SK-N-SH (cell line): ENCODE data around the gene GPD1. TPM values are rescaled to one million over a fixed set of nuclear protein-coding genes. Genes with fewer than 3 reads are reported as not detected.
A peak's percentile ranks its signal among the peaks of the same experiment; 100 is the strongest.

ENCODE experiments used
- CTCF ChIA-PET: fragments of 300-600, 350-600 bp; formaldehyde crosslinking; extraction: SDS; loops from one replicate; lab custom pipeline; 2021; lab: Yijun Ruan, JAX
- POLR2A ChIA-PET: fragments of 350-600 bp; sonication (Branson Sonifier 250); formaldehyde crosslinking; extraction: SDS; loops from one replicate; lab custom pipeline; 2020; ENCODE audit warnings: antibody characterized with exemption, inconsistent platforms; lab: Yijun Ruan, JAX
- DNase-seq: peaks from one replicate; pipeline ENCODE4 v3.0.0; 2012
- H2AFZ ChIP-seq: fragments of 200-600 bp; sonication (generic); 2 replicates; pipeline ENCODE4 v1.8.1; 2016; ENCODE audit warnings: antibody characterized with exemption, mild to moderate bottlenecking, low read depth
- H3F3A ChIP-seq: fragments of 200-600 bp; sonication (generic); replicated peaks from 2 replicates; pipeline ENCODE3; 2016; ENCODE audit warnings: antibody characterized with exemption, mild to moderate bottlenecking; ENCODE audit not compliant: insufficient read depth
- H3K27ac ChIP-seq, 2 experiments: fragments of 200-500 bp in 1 of 2; fragments of 200-600 bp in 1 of 2; sonication (Bioruptor generic) in 1 of 2; sonication (generic), shearing (Covaris generic) in 1 of 2; 2 replicates each; pipeline versions ENCODE4 v1.5.1 to v1.6.1; 2014 to 2016; ENCODE audit warnings: low read depth in 2 of 2, inconsistent platforms in 1 of 2, low read length in 1 of 2, mild to moderate bottlenecking in 1 of 2, mixed read lengths in 1 of 2
- H3K27me3 ChIP-seq: fragments of 200-600 bp; sonication (generic), shearing (Covaris generic); 2 replicates; pipeline ENCODE4 v1.6.1; 2016; ENCODE audit warnings: mixed run types; ENCODE audit not compliant: insufficient read depth
- H3K36me3 ChIP-seq, 2 experiments: fragments of 200-500 bp in 1 of 2; fragments of 200-600 bp in 1 of 2; sonication (Bioruptor generic) in 1 of 2; sonication (generic) in 1 of 2; replicated peaks in 1 of 2; 2 replicates each; pipeline versions ENCODE3 to v1.5.1; 2014 to 2016; ENCODE audit warnings: low read length in 1 of 2, mild to moderate bottlenecking in 1 of 2; ENCODE audit not compliant: insufficient read depth in 2 of 2, control insufficient read depth in 1 of 2
- H3K4me1 ChIP-seq, 2 experiments: fragments of 200-500 bp in 1 of 2; fragments of 200-600 bp in 1 of 2; sonication (Bioruptor generic) in 1 of 2; sonication (generic), shearing (Covaris generic) in 1 of 2; 2 replicates each; pipeline versions ENCODE4 v1.5.1 to v1.6.1; 2014 to 2016; ENCODE audit warnings: low read depth in 1 of 2, low read length in 1 of 2, mixed run types in 1 of 2; ENCODE audit not compliant: insufficient read depth in 2 of 2, control insufficient read depth in 1 of 2
- H3K4me2 ChIP-seq: fragments of 200-600 bp; sonication (generic), shearing (Covaris generic); 2 replicates; pipeline ENCODE4 v1.6.1; 2017; ENCODE audit warnings: mixed run types
- H3K4me3 ChIP-seq, 2 experiments: fragments of 200-500 bp in 1 of 2; fragments of 200-600 bp in 1 of 2; sonication (Bioruptor generic) in 1 of 2; sonication (generic), shearing (Covaris generic) in 1 of 2; 2 replicates each; pipeline versions ENCODE4 v1.5.1 to v1.8.1; 2014 to 2016; ENCODE audit warnings: low read depth in 2 of 2, inconsistent platforms in 1 of 2, low read length in 1 of 2, mild to moderate bottlenecking in 1 of 2, mixed read lengths in 1 of 2, moderate library complexity in 1 of 2
- H3K79me2 ChIP-seq: fragments of 200-600 bp; sonication (generic); 2 replicates; pipeline ENCODE4 v1.8.1; 2017; ENCODE audit warnings: mild to moderate bottlenecking; ENCODE audit not compliant: insufficient read depth
- H3K9ac ChIP-seq: fragments of 200-600 bp; sonication (generic); 2 replicates; pipeline ENCODE4 v1.6.1; 2017; ENCODE audit warnings: mixed run types
- H3K9me2 ChIP-seq: fragments of 200-600 bp; sonication (generic); 2 replicates; pipeline ENCODE4 v1.6.1; 2017; ENCODE audit warnings: mixed run types
- H3K9me3 ChIP-seq: fragments of 200-600 bp; sonication (generic); 2 replicates; pipeline ENCODE4 v1.6.1; 2017; ENCODE audit warnings: mixed run types, mild to moderate bottlenecking, moderate library complexity
- H4K20me1 ChIP-seq: fragments of 200-600 bp; sonication (generic); 2 replicates; pipeline ENCODE4 v1.6.1; 2017; ENCODE audit warnings: mild to moderate bottlenecking, mixed run types; ENCODE audit not compliant: insufficient read depth
- CHD2 ChIP-seq: fragments of 150-350 bp; IDR thresholded peaks from 2 replicates; pipeline ENCODE4 v1.6.1; 2018; ENCODE audit warnings: low read length; ENCODE audit not compliant: partially characterized antibody
- CTCF ChIP-seq: fragments of 200-600 bp; sonication (generic); IDR thresholded peaks from 2 replicates; pipeline ENCODE4 v1.6.1; 2017; ENCODE audit warnings: antibody characterized with exemption, mild to moderate bottlenecking, moderate library complexity
- ELF1 ChIP-seq: IDR thresholded peaks from 2 replicates; pipeline ENCODE4 v1.4.0; 2012
- EP300 ChIP-seq, 2 experiments: IDR thresholded peaks; 2 replicates each; pipeline versions ENCODE4 v1.4.0 to v1.6.1; 2012; ENCODE audit warnings: borderline replicate concordance in 1 of 2, low read depth in 1 of 2, low read length in 1 of 2
- FOSL2 ChIP-seq: IDR thresholded peaks from 2 replicates; pipeline ENCODE4 v1.4.0; 2012; ENCODE audit warnings: low read depth, mild to moderate bottlenecking, moderate library complexity, borderline replicate concordance
- FOXJ3 ChIP-seq: sonication (generic); formaldehyde crosslinking; IDR thresholded peaks from 2 replicates; pipeline ENCODE4 v1.5.1; 2020; ENCODE audit warnings: mild to moderate bottlenecking, missing genetic modification reagents
- FOXM1 ChIP-seq: IDR thresholded peaks from 2 replicates; pipeline ENCODE4 v1.4.0; 2012; ENCODE audit warnings: low read depth, mild to moderate bottlenecking
- GABPA ChIP-seq: IDR thresholded peaks from 2 replicates; pipeline ENCODE4 v1.4.0; 2012; ENCODE audit warnings: low read depth, mild to moderate bottlenecking
- GATA2 ChIP-seq: sonication (generic); formaldehyde crosslinking; IDR thresholded peaks from 2 replicates; pipeline ENCODE4 v1.5.0; 2020; ENCODE audit warnings: mild to moderate bottlenecking, missing genetic modification reagents
- IRF3 ChIP-seq: fragments of 150-350 bp; IDR thresholded peaks from 2 replicates; pipeline ENCODE4 v1.6.1; 2016; ENCODE audit warnings: mild to moderate bottlenecking, low read depth, low read length
- JUND ChIP-seq: IDR thresholded peaks from 2 replicates; pipeline ENCODE4 v1.4.0; 2012
- MEF2A ChIP-seq: IDR thresholded peaks from 2 replicates; pipeline ENCODE4 v1.4.0; 2012; ENCODE audit warnings: low read depth, borderline replicate concordance
- MXI1 ChIP-seq: IDR thresholded peaks from 2 replicates; pipeline ENCODE4 v1.6.1; 2012; ENCODE audit warnings: mild to moderate bottlenecking, low read depth, low read length, improper control_type of control experiment
- NFIC ChIP-seq: IDR thresholded peaks from 2 replicates; pipeline ENCODE4 v1.4.0; 2012; ENCODE audit warnings: borderline replicate concordance
- PBX3 ChIP-seq: IDR thresholded peaks from 2 replicates; pipeline ENCODE4; 2012
- POLR2AphosphoS5 ChIP-seq: IDR thresholded peaks from 2 replicates; pipeline ENCODE4 v1.6.1; 2012; ENCODE audit warnings: low read depth, low read length
- RAD21 ChIP-seq: IDR thresholded peaks from 2 replicates; pipeline ENCODE4 v1.6.1; 2012; ENCODE audit warnings: mild to moderate bottlenecking, low read length
- RCOR1 ChIP-seq: fragments of 150-350 bp; IDR thresholded peaks from 2 replicates; pipeline ENCODE4 v1.6.1; 2017; ENCODE audit warnings: antibody characterized with exemption, low read length
- RFX5 ChIP-seq: IDR thresholded peaks from 2 replicates; pipeline ENCODE4 v1.6.1; 2012; ENCODE audit warnings: mild to moderate bottlenecking, improper control_type of control experiment, low read length
- RXRA ChIP-seq: IDR thresholded peaks from 2 replicates; pipeline ENCODE4 v1.4.0; 2012; ENCODE audit warnings: low read depth, mild to moderate bottlenecking, borderline replicate concordance
- SIN3A ChIP-seq: IDR thresholded peaks from 2 replicates; pipeline ENCODE4 v1.6.1; 2012; ENCODE audit warnings: low read depth, mild to moderate bottlenecking, low read length, moderate library complexity, borderline replicate concordance
- SMC3 ChIP-seq: IDR thresholded peaks from 2 replicates; pipeline ENCODE4 v1.6.1; 2012; ENCODE audit warnings: low read depth, low read length, improper control_type of control experiment
- TAF1 ChIP-seq: IDR thresholded peaks from 2 replicates; pipeline ENCODE4 v1.6.1; 2012; ENCODE audit warnings: low read depth, mild to moderate bottlenecking, low read length, moderate library complexity, borderline replicate concordance
- TEAD4 ChIP-seq: IDR thresholded peaks from 2 replicates; pipeline ENCODE4 v1.4.0; 2012; ENCODE audit warnings: mild to moderate bottlenecking, borderline replicate concordance; ENCODE audit not compliant: insufficient read depth
- USF1 ChIP-seq: IDR thresholded peaks from 2 replicates; pipeline ENCODE4 v1.4.0; 2012; ENCODE audit warnings: low read depth, borderline replicate concordance
- WGBS: methylation state at CpG from one replicate; pipeline ENCODE4 v1.1.6; 2017; ENCODE audit warnings: low lambda C conversion rate; 5-methylcytosine and 5-hydroxymethylcytosine counted together
- polyA plus RNA-seq, 3 experiments: library from polyadenylated mRNA; depleted of rRNA; stranded (reverse); fragments of >200 nt; gene quantifications; 2 replicates each; pipeline ENCODE4 v1.2.3, GENCODE V29; 2012
- TF ChIP-seq, protein P1 (sequence below): fragments of 150-350 bp; IDR thresholded peaks from 2 replicates; pipeline ENCODE4 v1.6.1; 2017; ENCODE audit warnings: antibody characterized with exemption, low read length, low read depth, borderline replicate concordance

Gene GPD1
- polyA plus RNA-seq, 1 of the 3 experiments (the other 2 are of a cell fraction) = 0.07 TPM

- H3K4me2 ChIP-seq = peak within 1 kb of the TSS; percentile 87
- H3K79me2 ChIP-seq = peaks cover 43% of the 10 kb centered on the region
- no peaks in the 10 kb centered on the region for H3K9me3 ChIP-seq
- CTCF ChIA-PET = interaction anchor here (0.6 to 5.5 kb wide), 46 partner anchors 14 to 371 kb away, joined by 3 to 96 read pairs (median 5); partner anchors contain the start of genes AQP5, CERS5, GPD1 and SMARCD1
- peaks cover 9% of the 10 kb centered on the region; the same call in 1 of the 2 replicates for H4K20me1 ChIP-seq
- peak within 1 kb of the TSS; percentile 79 for H3K9ac ChIP-seq
- peaks cover 0 to 14% of the 10 kb centered on the region in 2 experiments for H3K36me3 ChIP-seq
- POLR2A ChIA-PET = interaction anchor here (0.5 to 3.4 kb wide), 20 partner anchors 8 to 370 kb away, joined by 3 to 27 read pairs (median 4); partner anchors contain the start of genes CERS5, GPD1, SMARCD1 and TMBIM6
- 1% methylated on average over 18 of the region's 59 CpGs for WGBS
- H2AFZ ChIP-seq = peak within 1 kb of the TSS; percentile 75
- peak within 1 kb of the TSS; percentile 67 to 99 for H3K4me3 ChIP-seq
- H3K27ac ChIP-seq = peak within 1 kb of the TSS; percentile 69 to 95
- H3K27me3 ChIP-seq = no peaks in the 10 kb centered on the region
- DNase-seq = peak; percentile 96
- H3K9me2 ChIP-seq = no peaks in the 10 kb centered on the region
- H3F3A ChIP-seq = peaks cover 15% of the 10 kb centered on the region
- peaks cover 12 to 18% of the 10 kb centered on the region in 2 experiments; a peak in 2 of 4 replicates for H3K4me1 ChIP-seq
- TF ChIP-seq SMC3 (peak; percentile 42; the same call in 1 of the 2 replicates), USF1 (peak; percentile 89), TAF1 (peak; percentile 96), RFX5 (peak; percentile 100), TEAD4 (no peak), POLR2AphosphoS5 (peak; percentile 92), FOXJ3 (CRISPR knock-in tag) (no peak), GATA2 (CRISPR knock-in tag) (no peak), SIN3A (0 out of 2 replicates have a peak, but pooled peaks have one; percentile 59), EP300 (IDR thresholded peaks at IDR 0.05; ENCODE audit: borderline replicate concordance in 1 of 2, low read depth in 1 of 2, low read length in 1 of 2) (no peak), CHD2 (peak; percentile 36), NFIC (no peak), MXI1 (peak; percentile 99), GABPA (peak; percentile 88), RCOR1 (no peak; the same call in 1 of the 2 replicates), FOSL2 (no peak), JUND (no peak), RXRA (no peak), CTCF (peak; percentile 98), IRF3 (peak; percentile 54), RAD21 (peak; percentile 49), FOXM1 (no peak), MEF2A (no peak), ELF1 (peak; percentile 94), PBX3 (peak; percentile 86)
- TF ChIP-seq, protein P1, sequence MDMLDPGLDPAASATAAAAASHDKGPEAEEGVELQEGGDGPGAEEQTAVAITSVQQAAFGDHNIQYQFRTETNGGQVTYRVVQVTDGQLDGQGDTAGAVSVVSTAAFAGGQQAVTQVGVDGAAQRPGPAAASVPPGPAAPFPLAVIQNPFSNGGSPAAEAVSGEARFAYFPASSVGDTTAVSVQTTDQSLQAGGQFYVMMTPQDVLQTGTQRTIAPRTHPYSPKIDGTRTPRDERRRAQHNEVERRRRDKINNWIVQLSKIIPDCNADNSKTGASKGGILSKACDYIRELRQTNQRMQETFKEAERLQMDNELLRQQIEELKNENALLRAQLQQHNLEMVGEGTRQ = peak; percentile 81
Measured at GRCh38 chr12:50111693-50112455, 8.1 kb downstream of the GPD1 start, which contains the start of gene COX14. Gene COX14, plus strand, starts transcription at chr12:50112236. Its CDS starts 7,808 bp downstream, at chr12:50120044.
